K562 (cell line): ENCODE results near the gene LAMA3. TPM values are rescaled to one million over a fixed set of nuclear protein-coding genes. Genes with fewer than 3 reads are reported as not detected.

Source experiments
- CCAR2 ChIP-seq: fragments of 200-400 bp; formaldehyde crosslinking; IDR thresholded peaks from 2 replicates; pipeline ENCODE4 v1.6.1; 2017; ENCODE audit warnings: mild to moderate bottlenecking, low read depth, low read length
- CHD7 ChIP-seq: fragments of 200-600 bp; sonication (generic); IDR thresholded peaks from one replicate; pipeline ENCODE4 v1.6.1; 2012; ENCODE audit warnings: mild to moderate bottlenecking, low read depth, low read length, inconsistent platforms
- PTBP1 ChIP-seq: fragments of 200-400 bp; formaldehyde crosslinking; IDR thresholded peaks from 2 replicates; pipeline ENCODE4 v1.6.1; 2017; ENCODE audit warnings: low read depth, low read length
- SMAD3 ChIP-seq: fragments of 450-650 bp; formaldehyde crosslinking; conservative IDR thresholded peaks from 2 replicates; pipeline ENCODE4 v1.4.0; 2020; ENCODE audit warnings: mild to moderate bottlenecking
- TAF9B ChIP-seq: fragments of 450-650 bp; IDR thresholded peaks from 2 replicates; pipeline ENCODE4 v1.6.1; 2018; ENCODE audit warnings: mild to moderate bottlenecking; ENCODE audit not compliant: partially characterized antibody
- polyA plus RNA-seq, 8 experiments: library from polyadenylated mRNA; depleted of rRNA in 4 of 8; stranded (reverse) in 5 of 8; unstranded in 3 of 8; fragments of >200 nt; fragmentation: Nextera tagmentation in 2 of 8; fragmentation: Illumina TruSeq in 1 of 8; extraction: Ambion mirVana in 2 of 8; extraction: Trizol in 1 of 8; gene quantifications; 2 replicates each; pipeline versions ENCODE4 v1.2.1 to v1.2.3, GENCODE V29; 2011 to 2014; ENCODE audit warnings: inconsistent platforms in 1 of 8, missing spikeins in 1 of 8
- total RNA-seq, 7 experiments: library from RNA; depleted of rRNA in 6 of 7; stranded (reverse); fragments of >200 nt in 6 of 7; fragmentation: Illumina TruSeq in 2 of 7; extraction: Trizol in 2 of 7; gene quantifications; 2 replicates each; pipeline versions ENCODE4 v1.2.1 to v1.2.3, GENCODE V29; 2011 to 2021; ENCODE audit warnings: low replicate concordance in 1 of 7

LAMA3 gene
- total and polyA plus RNA-seq, 9 of the 15 experiments (the other 6 are each of a cell fraction or from before 2014, with no cell fraction given): 0.07 TPM; not detected in 8

- TF ChIP-seq CHD7 (no peak), TAF9B (no peak), SMAD3 (CRISPR knock-in tag) (no peak), CCAR2 (no peak), PTBP1 (no peak)
- TF ChIP-seq, all 486 proteins: peak for 0
Measured at GRCh38 chr18:23805898-23806297, 116.6 kb downstream of the LAMA3 start (continued).
